IMR-90 (cell line): ENCODE results near the gene FLNA. TPM values are rescaled to one million over a fixed set of nuclear protein-coding genes. Genes with fewer than 3 reads are reported as not detected.

Experiments
- ATAC-seq: fragments of 200-7000 bp; cut with Tn5 transposase; 2 replicates; pipeline ENCODE4 v1.9.1; 2020; ENCODE audit warnings: low read depth, mild to moderate bottlenecking, moderate library complexity
- BruUV-seq: library from RNA; stranded (reverse); fragments of 400-500 nt; replicated peaks from 2 replicates; lab custom pipeline; 2021; lab: Mats Ljungman, UMichigan
- CTCF ChIA-PET: fragments of 300-600 bp; formaldehyde crosslinking; extraction: SDS; loops from one replicate; lab custom pipeline; 2021; ENCODE audit warnings: antibody characterized with exemption; lab: Yijun Ruan, JAX
- POLR2A ChIA-PET: fragments of 300-600 bp; sonication (Branson Sonifier 250); formaldehyde crosslinking; loops from one replicate; lab custom pipeline; 2022; ENCODE audit warnings: antibody characterized with exemption; ENCODE audit not compliant: unreplicated experiment; lab: Charles Lee
- DNase-seq: peaks from one replicate; pipeline ENCODE4 v3.0.0; 2013
- H2AFZ ChIP-seq: replicated peaks from 2 replicates; pipeline ENCODE3; 2013; ENCODE audit warnings: low read length, mild to moderate bottlenecking; ENCODE audit not compliant: poor library complexity
- H2AK5ac ChIP-seq: 2 replicates; pipeline ENCODE4 v1.6.1; 2013; ENCODE audit warnings: low read depth, low read length, inconsistent platforms
- H2AK9ac ChIP-seq: replicated peaks from 2 replicates; pipeline ENCODE3; 2013; ENCODE audit warnings: mild to moderate bottlenecking, low read depth, low read length, moderate library complexity; ENCODE audit not compliant: poor library complexity
- H2BK120ac ChIP-seq: 2 replicates; pipeline ENCODE4 v1.6.1; 2013; ENCODE audit warnings: low read depth, low read length, inconsistent platforms
- H2BK15ac ChIP-seq: 3 replicates; pipeline ENCODE4 v1.6.1; 2013; ENCODE audit warnings: low read depth, low read length, inconsistent platforms
- H2BK20ac ChIP-seq: 2 replicates; pipeline ENCODE4 v1.6.1; 2013; ENCODE audit warnings: low read depth, mild to moderate bottlenecking, inconsistent platforms, low read length, moderate library complexity
- H2BK5ac ChIP-seq: 2 replicates; pipeline ENCODE4 v1.6.1; 2013; ENCODE audit warnings: mild to moderate bottlenecking, low read depth, low read length, inconsistent platforms; ENCODE audit not compliant: poor library complexity, severe bottlenecking
- H3K14ac ChIP-seq: replicated peaks from 2 replicates; pipeline ENCODE4 v1.6.1; 2013; ENCODE audit warnings: low read depth, low read length, inconsistent platforms
- H3K18ac ChIP-seq: 2 replicates; pipeline ENCODE4 v1.6.1; 2013; ENCODE audit warnings: low read depth, low read length, control low read depth
- H3K23ac ChIP-seq: 2 replicates; pipeline ENCODE4 v1.6.1; 2013; ENCODE audit warnings: low read depth, low read length, inconsistent platforms
- H3K27ac ChIP-seq: 2 replicates; pipeline ENCODE4 v1.5.1; 2013; ENCODE audit warnings: mild to moderate bottlenecking, control low read depth, low read length; ENCODE audit not compliant: insufficient read depth
- H3K27me3 ChIP-seq: 2 replicates; pipeline ENCODE4 v1.6.1; 2013; ENCODE audit warnings: low read length; ENCODE audit not compliant: control insufficient read depth, insufficient read depth
- H3K36me3 ChIP-seq: 2 replicates; pipeline ENCODE4 v1.6.1; 2013; ENCODE audit warnings: low read length, mixed read lengths; ENCODE audit not compliant: control insufficient read depth, insufficient read depth
- H3K4ac ChIP-seq: 2 replicates; pipeline ENCODE4 v1.6.1; 2013; ENCODE audit warnings: low read depth, low read length, inconsistent platforms
- H3K4me1 ChIP-seq: 2 replicates; pipeline ENCODE4 v1.6.1; 2013; ENCODE audit warnings: low read length, mixed read lengths; ENCODE audit not compliant: control insufficient read depth, insufficient read depth
- H3K4me2 ChIP-seq: 2 replicates; pipeline ENCODE4 v1.6.1; 2013; ENCODE audit warnings: low read depth, mild to moderate bottlenecking, control low read depth, low read length, moderate library complexity
- H3K4me3 ChIP-seq: 2 replicates; pipeline ENCODE4 v1.5.1; 2013; ENCODE audit warnings: low read depth, mild to moderate bottlenecking, control low read depth, low read length, moderate library complexity; ENCODE audit not compliant: insufficient read depth
- H3K56ac ChIP-seq: 2 replicates; pipeline ENCODE4 v1.6.1; 2013; ENCODE audit warnings: low read length, inconsistent platforms; ENCODE audit not compliant: insufficient read depth; ENCODE audit errors: extremely low read depth
- H3K79me1 ChIP-seq, 2 experiments: 2 replicates each; pipeline ENCODE4 v1.6.1; 2013; ENCODE audit warnings: low read length in 2 of 2, inconsistent platforms in 1 of 2, low read depth in 1 of 2
- H3K9ac ChIP-seq: 2 replicates; pipeline ENCODE4 v1.6.1; 2013; ENCODE audit warnings: low read depth, low read length, control low read depth
- H3K9me1 ChIP-seq: 2 replicates; pipeline ENCODE4 v1.6.1; 2013; ENCODE audit warnings: low read length, inconsistent platforms; ENCODE audit not compliant: insufficient read depth
- H3K9me3 ChIP-seq: 2 replicates; pipeline ENCODE4 v1.6.1; 2013; ENCODE audit warnings: low read length; ENCODE audit not compliant: control insufficient read depth, insufficient read depth
- H4K20me1 ChIP-seq: 2 replicates; pipeline ENCODE4 v1.6.1; 2013; ENCODE audit warnings: low read length, inconsistent platforms; ENCODE audit not compliant: insufficient read depth
- H4K5ac ChIP-seq: 2 replicates; pipeline ENCODE4 v1.6.1; 2013; ENCODE audit warnings: mild to moderate bottlenecking, low read depth, low read length, control low read depth
- H4K8ac ChIP-seq, 2 experiments: 2 replicates each; pipeline ENCODE4 v1.6.1; 2013; ENCODE audit warnings: low read depth in 2 of 2, low read length in 2 of 2, control low read depth in 1 of 2, inconsistent platforms in 1 of 2
- H4K91ac ChIP-seq: 2 replicates; pipeline ENCODE4 v1.6.1; 2013; ENCODE audit warnings: low read depth, low read length, inconsistent platforms; ENCODE audit not compliant: insufficient read depth
- BHLHE40 ChIP-seq: fragments of 150-350 bp; IDR thresholded peaks from 2 replicates; pipeline ENCODE4 v1.6.1; 2016; ENCODE audit warnings: mild to moderate bottlenecking, low read depth, low read length
- CEBPB ChIP-seq: IDR thresholded peaks from 2 replicates; pipeline ENCODE4 v1.6.1; 2012; ENCODE audit warnings: low read depth, low read length, improper control_type of control experiment
- CHD1 ChIP-seq: IDR thresholded peaks from 2 replicates; pipeline ENCODE4 v1.6.1; 2012; ENCODE audit warnings: low read depth, low read length, improper control_type of control experiment
- FOS ChIP-seq: fragments of 150-350 bp; IDR thresholded peaks from 2 replicates; pipeline ENCODE4 v1.6.1; 2016; ENCODE audit warnings: low read depth, low read length
- MAFK ChIP-seq: IDR thresholded peaks from 2 replicates; pipeline ENCODE4 v1.6.1; 2012; ENCODE audit warnings: low read depth, low read length, improper control_type of control experiment
- MXI1 ChIP-seq: IDR thresholded peaks from 2 replicates; pipeline ENCODE4 v1.6.1; 2012; ENCODE audit warnings: low read depth, mild to moderate bottlenecking, low read length, moderate library complexity, borderline replicate concordance
- NFE2L2 ChIP-seq: fragments of 150-350 bp; IDR thresholded peaks from 2 replicates; pipeline ENCODE4 v1.6.1; 2016; ENCODE audit warnings: low read depth, mild to moderate bottlenecking, low read length
- POLR2A ChIP-seq: IDR thresholded peaks from 2 replicates; pipeline ENCODE4 v1.6.1; 2012; ENCODE audit warnings: mild to moderate bottlenecking, low read depth, low read length
- RAD21 ChIP-seq: IDR thresholded peaks from 2 replicates; pipeline ENCODE4 v1.6.1; 2012; ENCODE audit warnings: low read length, improper control_type of control experiment
- RFX5 ChIP-seq: IDR thresholded peaks from 2 replicates; pipeline ENCODE4 v1.8.0; 2012; ENCODE audit warnings: low read depth, mild to moderate bottlenecking, low read length, moderate library complexity
- SMC3 ChIP-seq: fragments of 150-350 bp; IDR thresholded peaks from 2 replicates; pipeline ENCODE4 v1.6.1; 2016; ENCODE audit warnings: low read depth, mild to moderate bottlenecking, antibody characterized with exemption, low read length, moderate library complexity
- USF2 ChIP-seq: fragments of 150-350 bp; IDR thresholded peaks from 2 replicates; pipeline ENCODE4 v1.6.1; 2017; ENCODE audit warnings: mild to moderate bottlenecking, antibody characterized with exemption, low read length, low read depth
- WGBS, 2 experiments: methylation state at CpG; one replicate each; pipeline versions ENCODE4 v1.1.5 to v1.1.7; 2013; ENCODE audit warnings: missing lambda C conversion rate in 2 of 2; ENCODE audit not compliant: insufficient read length in 1 of 2; ENCODE audit errors: extremely low coverage in 2 of 2; 5-methylcytosine and 5-hydroxymethylcytosine counted together
- dilution Hi-C: fragments of 300-500 bp; cut with HindIII; formaldehyde crosslinking; loops from one replicate; pipeline ENCODE4 v1.14.3; 2018; ENCODE audit warnings: low sequenced_read_pairs; ENCODE audit not compliant: unreplicated experiment
- in situ Hi-C: fragments of 300-500 bp; cut with MboI; formaldehyde crosslinking; loops from 3 replicates; pipeline ENCODE4 v1.14.3; 2019; ENCODE audit warnings: low sequenced_read_pairs, inconsistent platforms, mixed read lengths
- intact Hi-C: fragments of 100-400 bp; cut with micrococcal nuclease; formaldehyde crosslinking; loops from 2 replicates; pipeline ENCODE4 v1.10.0; 2022
- polyA plus RNA-seq, 3 experiments: library from polyadenylated mRNA; depleted of rRNA; stranded (reverse); fragments of >200 nt; gene quantifications; 2 replicates each; pipeline ENCODE4 v1.2.3, GENCODE V29; 2012; ENCODE audit warnings: low replicate concordance in 1 of 3
- total RNA-seq: library from RNA; depleted of rRNA; stranded (reverse); fragments of >200 nt; gene quantifications from 2 replicates; pipeline ENCODE4 v1.2.3, GENCODE V29; 2012
- TF ChIP-seq, protein P1 (sequence below): fragments of 150-350 bp; IDR thresholded peaks from 2 replicates; pipeline ENCODE4 v1.6.1; 2016; ENCODE audit warnings: low read depth, mild to moderate bottlenecking, low read length, moderate library complexity, borderline replicate concordance
- TF ChIP-seq, protein P2 (sequence below): conservative IDR thresholded peaks from 2 replicates; pipeline ENCODE4 v1.5.1; 2012; ENCODE audit warnings: mild to moderate bottlenecking, low read depth, low read length, improper control_type of control experiment

The FLNA gene
- total and polyA plus RNA-seq, 2 of the 4 experiments (the other 2 are of a cell fraction): 1,356 to 1,357 TPM

- no peak overlapping the region for H2BK120ac ChIP-seq
- H3K4me2 ChIP-seq: no peak overlapping the region
- H4K5ac ChIP-seq: no peak overlapping the region
- H4K8ac ChIP-seq: no peak overlapping the region
- H3K79me1 ChIP-seq: no peaks in the 10 kb centered on the region
- H2BK20ac ChIP-seq: no peak overlapping the region
- H3K14ac ChIP-seq: no peak overlapping the region
- CTCF ChIA-PET: interaction anchor here (0.7 kb wide), 1 partner anchor 11 kb away, joined by 3 read pairs; no protein-coding TSS in a partner anchor
- H3K27ac ChIP-seq: no peak overlapping the region
- H2AFZ ChIP-seq: no peak overlapping the region
- H2BK15ac ChIP-seq: no peak overlapping the region
- no peak overlapping the region for H4K91ac ChIP-seq
- dilution Hi-C loops: no loop called here
- no peak overlapping the region for H3K9ac ChIP-seq
- in situ Hi-C loops: no loop called here
- H3K18ac ChIP-seq: no peak overlapping the region
- H3K4ac ChIP-seq: no peak overlapping the region
- H3K27me3 ChIP-seq: peaks cover 55% of the 10 kb centered on the region
- H3K9me3 ChIP-seq: no peaks in the 10 kb centered on the region
- H2BK5ac ChIP-seq: no peak overlapping the region
- no peak overlapping the region for H3K4me3 ChIP-seq
- 33% methylated on average over 6 of the region's 11 CpGs; no CpG with 5 or more reads in 1 of the 2 experiments for WGBS, 2 experiments
- H3K4me1 ChIP-seq: peaks cover 4% of the 10 kb centered on the region; the same call in 1 of the 2 replicates
- TF ChIP-seq, protein P1, sequence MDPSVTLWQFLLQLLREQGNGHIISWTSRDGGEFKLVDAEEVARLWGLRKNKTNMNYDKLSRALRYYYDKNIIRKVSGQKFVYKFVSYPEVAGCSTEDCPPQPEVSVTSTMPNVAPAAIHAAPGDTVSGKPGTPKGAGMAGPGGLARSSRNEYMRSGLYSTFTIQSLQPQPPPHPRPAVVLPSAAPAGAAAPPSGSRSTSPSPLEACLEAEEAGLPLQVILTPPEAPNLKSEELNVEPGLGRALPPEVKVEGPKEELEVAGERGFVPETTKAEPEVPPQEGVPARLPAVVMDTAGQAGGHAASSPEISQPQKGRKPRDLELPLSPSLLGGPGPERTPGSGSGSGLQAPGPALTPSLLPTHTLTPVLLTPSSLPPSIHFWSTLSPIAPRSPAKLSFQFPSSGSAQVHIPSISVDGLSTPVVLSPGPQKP: no peak
- TF ChIP-seq NFE2L2: no peak
- TF ChIP-seq MXI1: no peak
- no peak for TF ChIP-seq FOS
- TF ChIP-seq RFX5: no peak
- no peak for TF ChIP-seq USF2
- no peak for TF ChIP-seq CHD1
- no peak for TF ChIP-seq MAFK
- TF ChIP-seq, protein P2, sequence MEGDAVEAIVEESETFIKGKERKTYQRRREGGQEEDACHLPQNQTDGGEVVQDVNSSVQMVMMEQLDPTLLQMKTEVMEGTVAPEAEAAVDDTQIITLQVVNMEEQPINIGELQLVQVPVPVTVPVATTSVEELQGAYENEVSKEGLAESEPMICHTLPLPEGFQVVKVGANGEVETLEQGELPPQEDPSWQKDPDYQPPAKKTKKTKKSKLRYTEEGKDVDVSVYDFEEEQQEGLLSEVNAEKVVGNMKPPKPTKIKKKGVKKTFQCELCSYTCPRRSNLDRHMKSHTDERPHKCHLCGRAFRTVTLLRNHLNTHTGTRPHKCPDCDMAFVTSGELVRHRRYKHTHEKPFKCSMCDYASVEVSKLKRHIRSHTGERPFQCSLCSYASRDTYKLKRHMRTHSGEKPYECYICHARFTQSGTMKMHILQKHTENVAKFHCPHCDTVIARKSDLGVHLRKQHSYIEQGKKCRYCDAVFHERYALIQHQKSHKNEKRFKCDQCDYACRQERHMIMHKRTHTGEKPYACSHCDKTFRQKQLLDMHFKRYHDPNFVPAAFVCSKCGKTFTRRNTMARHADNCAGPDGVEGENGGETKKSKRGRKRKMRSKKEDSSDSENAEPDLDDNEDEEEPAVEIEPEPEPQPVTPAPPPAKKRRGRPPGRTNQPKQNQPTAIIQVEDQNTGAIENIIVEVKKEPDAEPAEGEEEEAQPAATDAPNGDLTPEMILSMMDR: no peak
- no peak for TF ChIP-seq SMC3
- no peak for TF ChIP-seq POLR2A
- no peak for TF ChIP-seq BHLHE40
- no peak for TF ChIP-seq CEBPB
- TF ChIP-seq RAD21: no peak
- no peak for DNase-seq
- H3K56ac ChIP-seq: no peak overlapping the region
- H2AK9ac ChIP-seq: no peak overlapping the region
- POLR2A ChIA-PET: interaction anchor here (0.6 kb wide), 2 partner anchors 356 to 1083 kb away, joined by 3 read pairs; no protein-coding TSS in a partner anchor
- no peaks in the 10 kb centered on the region for H3K9me1 ChIP-seq
- no peaks in the 10 kb centered on the region; the same call in 1 of the 2 replicates for H4K20me1 ChIP-seq
- no peak overlapping the region for H2AK5ac ChIP-seq
- no peak; the same call in 1 of the 2 replicates for ATAC-seq
- intact Hi-C loops: no loop called here
- no TSS peak for BruUV-seq
- no peak overlapping the region for H3K23ac ChIP-seq
- no peaks in the 10 kb centered on the region for H3K36me3 ChIP-seq
Measured at GRCh38 chrX:154327038-154327820, 47.2 kb downstream of the FLNA start.
